K562 (cell line): ENCODE results near the gene SFXN2. TPM values are rescaled to one million over a fixed set of nuclear protein-coding genes. Genes with fewer than 3 reads are reported as not detected.
A peak's percentile ranks its signal among the peaks of the same experiment; 100 is the strongest.

Experiments
- ATAC-seq: fragments of 200-7000 bp; cut with Tn5 transposase; 3 replicates; pipeline ENCODE4 v1.9.1; 2020; ENCODE audit warnings: moderate library complexity
- BruUV-seq: library from RNA; stranded (reverse); fragments of 400-500 nt; replicated peaks from 2 replicates; lab custom pipeline; 2021; lab: Mats Ljungman, UMichigan
- CTCF ChIA-PET: fragments of 300-600 bp; formaldehyde crosslinking; extraction: SDS; loops from one replicate; lab custom pipeline; 2021; ENCODE audit warnings: low intra/inter-chr PET ratio; lab: Yijun Ruan, JAX
- POLR2A ChIA-PET: fragments of 300-600, 350-650 bp; sonication (Branson Sonifier 250); formaldehyde crosslinking; extraction: SDS; loops from one replicate; lab custom pipeline; 2021; ENCODE audit warnings: antibody characterized with exemption, inconsistent platforms; lab: Yijun Ruan, JAX
- DNase-seq, 4 experiments: peaks; one replicate each; pipeline versions ENCODE4 v3.0.0 to v3.0.0-alpha.2; 2011 to 2018; ENCODE audit warnings: low spot score in 3 of 4, mixed read lengths in 3 of 4; ENCODE audit errors: extremely low read depth in 1 of 4
- FAIRE-seq: peaks from 2 replicates; lab custom pipeline; 2011; peaks lifted over from hg19 to GRCh38; lab: Jason Lieb, UNC
- H2AFZ ChIP-seq: 2 replicates; pipeline ENCODE4 v1.6.0; 2011; ENCODE audit warnings: low read depth, low read length, control low read depth, inconsistent platforms
- H3K27ac ChIP-seq: fragments of 200-600 bp; 3 replicates; pipeline ENCODE4 v1.8.0; 2011; ENCODE audit warnings: low read depth, mild to moderate bottlenecking, control low read depth, inconsistent platforms, low read length, moderate library complexity, mixed read lengths; ENCODE audit errors: extremely low read depth
- H3K27me3 ChIP-seq, 2 experiments: fragments of 300-600 bp in 1 of 2; 2 replicates in 1 of 2; 3 replicates in 1 of 2; pipeline versions ENCODE4 v1.6.0 to v1.8.0; 2011; ENCODE audit warnings: inconsistent platforms in 2 of 2, low read length in 2 of 2, mild to moderate bottlenecking in 1 of 2, mixed read lengths in 1 of 2, moderate library complexity in 1 of 2; ENCODE audit not compliant: control insufficient read depth in 2 of 2, insufficient read depth in 2 of 2
- H3K36me3 ChIP-seq: fragments of 300-600 bp; 3 replicates; pipeline ENCODE4 v1.8.0; 2011; ENCODE audit warnings: mild to moderate bottlenecking, low read length, inconsistent platforms; ENCODE audit not compliant: control insufficient read depth, insufficient read depth
- H3K4me1 ChIP-seq, 2 experiments: fragments of 200-600 bp in 1 of 2; replicated peaks in 1 of 2; 2 replicates in 1 of 2; 3 replicates in 1 of 2; pipeline versions ENCODE4 v1.5.1 to v1.8.0; 2011; ENCODE audit warnings: inconsistent platforms in 2 of 2, low read length in 2 of 2, mild to moderate bottlenecking in 1 of 2, mixed read lengths in 1 of 2, moderate library complexity in 1 of 2; ENCODE audit not compliant: control insufficient read depth in 2 of 2, insufficient read depth in 2 of 2
- H3K4me2 ChIP-seq: 2 replicates; pipeline ENCODE4 v1.6.1; 2011; ENCODE audit warnings: low read length, control low read depth, inconsistent platforms, mixed read lengths; ENCODE audit not compliant: insufficient read depth
- H3K4me3 ChIP-seq: fragments of 200-600 bp; sonication (generic), shearing (Covaris generic); 2 replicates; pipeline ENCODE4 v1.5.1; 2016; ENCODE audit warnings: control low read depth, inconsistent platforms
- H3K79me2 ChIP-seq: fragments of 200-600 bp; 3 replicates; pipeline ENCODE4 v1.8.0; 2011; ENCODE audit warnings: low read length, inconsistent platforms; ENCODE audit not compliant: control insufficient read depth, insufficient read depth
- H3K9ac ChIP-seq, 2 experiments: 2 replicates each; pipeline versions ENCODE4 v1.6.0 to v1.6.1; 2011; ENCODE audit warnings: low read depth in 2 of 2, low read length in 2 of 2, control low read depth in 1 of 2, inconsistent platforms in 1 of 2, mild to moderate bottlenecking in 1 of 2, mixed read lengths in 1 of 2; ENCODE audit not compliant: insufficient read depth in 1 of 2
- H3K9me1 ChIP-seq: one replicate; pipeline ENCODE4 v1.6.0; 2011; ENCODE audit warnings: inconsistent platforms, mild to moderate bottlenecking, low read length, moderate library complexity; ENCODE audit not compliant: control insufficient read depth, insufficient read depth
- H3K9me3 ChIP-seq: replicated peaks from 2 replicates; pipeline ENCODE4 v1.5.1; 2011; ENCODE audit warnings: low read depth, low read length, inconsistent platforms; ENCODE audit not compliant: control insufficient read depth, insufficient read depth
- H4K20me1 ChIP-seq: replicated peaks from 2 replicates; pipeline ENCODE4 v1.6.1; 2011; ENCODE audit warnings: low read length, inconsistent platforms, mixed read lengths; ENCODE audit not compliant: control insufficient read depth, insufficient read depth
- DLX4 ChIP-seq: fragments of 250-450 bp; sonication (Bioruptor Pico); IDR thresholded peaks from 2 replicates; pipeline ENCODE4 v1.6.1; 2021; ENCODE audit warnings: mild to moderate bottlenecking
- FOXJ3 ChIP-seq: sonication (generic); formaldehyde crosslinking; IDR thresholded peaks from 2 replicates; pipeline ENCODE4 v1.4.0; 2020; ENCODE audit warnings: mild to moderate bottlenecking, missing genetic modification reagents
- HSF4 ChIP-seq: fragments of 250-450 bp; sonication (Bioruptor Pico); IDR thresholded peaks from 2 replicates; pipeline ENCODE4 v2.1.2; 2022; ENCODE audit warnings: mild to moderate bottlenecking, moderate library complexity, borderline replicate concordance
- KDM2B ChIP-seq: fragments of 250-450 bp; sonication (Bioruptor Pico); IDR thresholded peaks from 2 replicates; pipeline ENCODE4 v1.8.0; 2021; ENCODE audit warnings: mild to moderate bottlenecking, moderate library complexity
- MAFF ChIP-seq: IDR thresholded peaks from 2 replicates; pipeline ENCODE4 v1.6.1; 2012; ENCODE audit warnings: low read length, improper control_type of control experiment
- REST ChIP-seq, 2 experiments: fragments of 450-650 bp; formaldehyde crosslinking in 1 of 2; IDR thresholded peaks; 2 replicates each; pipeline versions ENCODE4 v1.4.0 to v1.6.1; 2014 to 2020; ENCODE audit warnings: mild to moderate bottlenecking in 2 of 2, borderline replicate concordance in 1 of 2, low read depth in 1 of 2
- ZBTB34 ChIP-seq: fragments of 250-450 bp; sonication (Bioruptor Pico); IDR thresholded peaks from 2 replicates; pipeline ENCODE4 v1.8.0; 2021; ENCODE audit warnings: mild to moderate bottlenecking, moderate library complexity
- ZNF140 ChIP-seq: fragments of 250-450 bp; sonication (Bioruptor Pico); IDR thresholded peaks from 2 replicates; pipeline ENCODE4 v1.8.0; 2021; ENCODE audit warnings: moderate library complexity, mild to moderate bottlenecking, inconsistent platforms
- ZNF41 ChIP-seq: fragments of 250-450 bp; sonication (Bioruptor Pico); conservative IDR thresholded peaks from 2 replicates; pipeline ENCODE4 v1.4.0; 2020; ENCODE audit warnings: mild to moderate bottlenecking
- WGBS: fragments of 100-300 bp; shearing (Covaris generic); methylation state at CpG from one replicate; pipeline ENCODE4 v1.1.6; 2016; ENCODE audit warnings: low coverage, mixed read lengths; ENCODE audit not compliant: insufficient coverage; ENCODE audit errors: missing lambda C conversion rate; 5-methylcytosine and 5-hydroxymethylcytosine counted together
- in situ Hi-C: fragments of 300-500 bp; cut with MboI; formaldehyde crosslinking; loops from 4 replicates; pipeline ENCODE4 v1.15.0; 2018; ENCODE audit warnings: inconsistent platforms, mixed read lengths
- intact Hi-C: fragments of 100-400 bp; cut with micrococcal nuclease; formaldehyde crosslinking; loops from 2 replicates; pipeline ENCODE4 v1.14.2; 2022
- polyA plus RNA-seq, 8 experiments: library from polyadenylated mRNA; depleted of rRNA in 4 of 8; stranded (reverse) in 5 of 8; unstranded in 3 of 8; fragments of >200 nt; fragmentation: Nextera tagmentation in 2 of 8; fragmentation: Illumina TruSeq in 1 of 8; extraction: Ambion mirVana in 2 of 8; extraction: Trizol in 1 of 8; gene quantifications; 2 replicates each; pipeline versions ENCODE4 v1.2.1 to v1.2.3, GENCODE V29; 2011 to 2014; ENCODE audit warnings: inconsistent platforms in 1 of 8, missing spikeins in 1 of 8
- total RNA-seq, 7 experiments: library from RNA; depleted of rRNA in 6 of 7; stranded (reverse); fragments of >200 nt in 6 of 7; fragmentation: Illumina TruSeq in 2 of 7; extraction: Trizol in 2 of 7; gene quantifications; 2 replicates each; pipeline versions ENCODE4 v1.2.1 to v1.2.3, GENCODE V29; 2011 to 2021; ENCODE audit warnings: low replicate concordance in 1 of 7

Gene SFXN2
- total and polyA plus RNA-seq, 9 of the 15 experiments (the other 6 are each of a cell fraction or from before 2014, with no cell fraction given): 7.3 to 23.8 (median 15.7) TPM

GRCh38 chr10:102712843-102713538 is 1.4 kb upstream of the SFXN2 start:
- TF ChIP-seq HSF4 (no peak), ZNF140 (CRISPR knock-in tag) (no peak), ZBTB34 (no peak), REST (IDR thresholded peaks at IDR 0.05; ENCODE audit: borderline replicate concordance) (no peak), REST (CRISPR knock-in tag; IDR thresholded peaks at IDR 0.05; ENCODE audit: low read depth) (no peak), DLX4 (CRISPR knock-in tag) (no peak), ZNF41 (CRISPR knock-in tag) (no peak), FOXJ3 (CRISPR knock-in tag) (no peak), KDM2B (CRISPR knock-in tag) (no peak), MAFF (no peak)
- TF ChIP-seq, all 486 proteins: peak for 0

More at GRCh38 chr10:102712843-102713538, 1.4 kb upstream of the SFXN2 start:
- peak overlapping the region; percentile 83 for H3K27ac ChIP-seq
- ATAC-seq (no peak), DNase-seq (no peak), FAIRE-seq (no peak)
- H3K36me3 ChIP-seq: peaks cover 14% of the 10 kb centered on the region; the same call in 2 of the 3 replicates
- H3K4me2 ChIP-seq: peak overlapping the region; percentile 85
- intact Hi-C loops: loop anchor here (5.0 kb wide), 2 partner anchors 41 to 66 kb away; no protein-coding TSS in a partner anchor
- ChIA-PET CTCF (no interaction called here), POLR2A (interaction anchor here (0.7 to 1.6 kb wide), 4 partner anchors 12 to 205 kb away, joined by 3 to 5 read pairs (median 4); partner anchors contain the start of genes CNNM2 and TRIM8)
- no peaks in the 10 kb centered on the region for H3K27me3 ChIP-seq
- peaks cover 67% of the 10 kb centered on the region for H3K79me2 ChIP-seq
- peak overlapping the region; percentile 83 for H2AFZ ChIP-seq
- 1% methylated on average over 8 of the region's 8 CpGs for WGBS
- peak overlapping the region; percentile 71 to 91 for H3K9ac ChIP-seq
- BruUV-seq: TSS peak; percentile 62
- H3K9me3 ChIP-seq: no peaks in the 10 kb centered on the region
- peaks cover 16% of the 10 kb centered on the region in 2 experiments; a peak in 3 of 5 replicates for H3K4me1 ChIP-seq
- no peaks in the 10 kb centered on the region for H3K9me1 ChIP-seq
- in situ Hi-C loops: no loop called here
- H3K4me3 ChIP-seq: peak overlapping the region; percentile 95
- no peaks in the 10 kb centered on the region for H4K20me1 ChIP-seq
